ENCODE results near the gene LMO7. TPM values are rescaled to one million over a fixed set of nuclear protein-coding genes. Genes with fewer than 3 reads are reported as not detected.
A peak's percentile ranks its signal among the peaks of the same experiment; 100 is the strongest.

Gene LMO7
- total and polyA plus RNA-seq, 2 of the 4 experiments (the other 2 are of a cell fraction) = 266 to 367 TPM

- H4K20me1 ChIP-seq (ENCODE audit: insufficient read depth, low read length) = no peaks in the 10 kb centered on the region
- H2BK120ac ChIP-seq (ENCODE audit: low read depth, low read length) = peak overlapping the region; percentile 96
- no peaks in the 10 kb centered on the region for H3K36me3 ChIP-seq (ENCODE audit: control insufficient read depth, insufficient read depth, low read length)
- peaks cover 20% of the 10 kb centered on the region for H3K4me1 ChIP-seq (ENCODE audit: control insufficient read depth, insufficient read depth, low read length)
- H3K27me3 ChIP-seq (ENCODE audit: control insufficient read depth, insufficient read depth, low read length) = no peaks in the 10 kb centered on the region
- ATAC-seq (ENCODE audit: low read depth) (peak; percentile 62), DNase-seq (no peak)
- 0% methylated on average over 1 of the region's 1 CpG; no CpG with 5 or more reads in 1 of the 2 experiments for WGBS, 2 experiments (ENCODE audit: extremely low coverage in 2 of 2, insufficient read length in 1 of 2)
- TF ChIP-seq USF2 (IDR thresholded peaks at IDR 0.05; ENCODE audit: low read depth, low read length) = peak; percentile 22; the same call in 1 of the 2 replicates
- TF ChIP-seq RAD21 (IDR thresholded peaks at IDR 0.05; ENCODE audit: low read length) = no peak
- no peak for TF ChIP-seq FOS (IDR thresholded peaks at IDR 0.05; ENCODE audit: low read depth, low read length)
- no peak for TF ChIP-seq NFE2L2 (IDR thresholded peaks at IDR 0.05; ENCODE audit: low read depth, low read length)
- TF ChIP-seq CHD1 (IDR thresholded peaks at IDR 0.05; ENCODE audit: low read depth, low read length) = no peak
- TF ChIP-seq, protein P1, sequence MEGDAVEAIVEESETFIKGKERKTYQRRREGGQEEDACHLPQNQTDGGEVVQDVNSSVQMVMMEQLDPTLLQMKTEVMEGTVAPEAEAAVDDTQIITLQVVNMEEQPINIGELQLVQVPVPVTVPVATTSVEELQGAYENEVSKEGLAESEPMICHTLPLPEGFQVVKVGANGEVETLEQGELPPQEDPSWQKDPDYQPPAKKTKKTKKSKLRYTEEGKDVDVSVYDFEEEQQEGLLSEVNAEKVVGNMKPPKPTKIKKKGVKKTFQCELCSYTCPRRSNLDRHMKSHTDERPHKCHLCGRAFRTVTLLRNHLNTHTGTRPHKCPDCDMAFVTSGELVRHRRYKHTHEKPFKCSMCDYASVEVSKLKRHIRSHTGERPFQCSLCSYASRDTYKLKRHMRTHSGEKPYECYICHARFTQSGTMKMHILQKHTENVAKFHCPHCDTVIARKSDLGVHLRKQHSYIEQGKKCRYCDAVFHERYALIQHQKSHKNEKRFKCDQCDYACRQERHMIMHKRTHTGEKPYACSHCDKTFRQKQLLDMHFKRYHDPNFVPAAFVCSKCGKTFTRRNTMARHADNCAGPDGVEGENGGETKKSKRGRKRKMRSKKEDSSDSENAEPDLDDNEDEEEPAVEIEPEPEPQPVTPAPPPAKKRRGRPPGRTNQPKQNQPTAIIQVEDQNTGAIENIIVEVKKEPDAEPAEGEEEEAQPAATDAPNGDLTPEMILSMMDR (conservative IDR thresholded peaks at IDR 0.05; ENCODE audit: low read depth, low read length) = no peak
- peak overlapping the region; percentile 51 for H3K18ac ChIP-seq (ENCODE audit: low read depth, low read length)
- H3K56ac ChIP-seq (ENCODE audit: extremely low read depth, insufficient read depth, low read length) = no peak overlapping the region
- peak overlapping the region; percentile 96 for H2BK5ac ChIP-seq (ENCODE audit: low read depth, low read length, poor library complexity, severe bottlenecking)
- H3K9ac ChIP-seq (ENCODE audit: low read depth, low read length) = no peak overlapping the region
- in situ Hi-C loops (cut with MboI; ENCODE audit: low sequenced_read_pairs) (no loop called here), dilution Hi-C loops (cut with HindIII; ENCODE audit: low sequenced_read_pairs, unreplicated experiment) (no loop called here), intact Hi-C loops (cut with micrococcal nuclease) (no loop called here)
- H3K9me1 ChIP-seq (ENCODE audit: insufficient read depth, low read length) = peaks cover 10% of the 10 kb centered on the region
- peak overlapping the region; percentile 43 for H4K5ac ChIP-seq (ENCODE audit: low read depth, low read length)
- peak overlapping the region; percentile 1 for H2AFZ ChIP-seq (replicated peaks; ENCODE audit: low read length, poor library complexity)
- H3K4me2 ChIP-seq (ENCODE audit: low read depth, low read length) = no peak overlapping the region; the same call in 1 of the 2 replicates
- no peak overlapping the region for H3K4me3 ChIP-seq (ENCODE audit: insufficient read depth, low read depth, low read length)
- peak overlapping the region; percentile 1 for H3K23ac ChIP-seq (ENCODE audit: low read depth, low read length)
- peak overlapping the region; percentile 61 for H3K14ac ChIP-seq (replicated peaks; ENCODE audit: low read depth, low read length)
- ChIA-PET CTCF (interaction anchor here (0.7 kb wide), 1 partner anchor 11 kb away, joined by 3 read pairs; no protein-coding TSS in a partner anchor), POLR2A (ENCODE audit: unreplicated experiment) (interaction anchor here (0.6 kb wide), 1 partner anchor 169 kb away, joined by 4 read pairs; no protein-coding TSS in a partner anchor)
- peak overlapping the region; percentile 8 for H2AK9ac ChIP-seq (replicated peaks; ENCODE audit: low read depth, low read length, poor library complexity)
- no TSS peak for BruUV-seq (replicated peaks)
- peak overlapping the region; percentile 72 for H4K91ac ChIP-seq (ENCODE audit: insufficient read depth, low read depth, low read length)
- H2BK20ac ChIP-seq (ENCODE audit: low read depth, low read length) = peak overlapping the region; percentile 49
- H3K79me1 ChIP-seq (ENCODE audit: low read depth in 1 of 2, low read length in 2 of 2) = peaks cover 1 to 36% of the 10 kb centered on the region in 2 experiments; a peak in 3 of 4 replicates
- peak overlapping the region; percentile 7 to 35; a peak in 2 of 4 replicates for H4K8ac ChIP-seq (ENCODE audit: low read depth in 2 of 2, low read length in 2 of 2)
- peak overlapping the region; percentile 44; the same call in 1 of the 2 replicates for H3K27ac ChIP-seq (ENCODE audit: insufficient read depth, low read length)
- H2BK15ac ChIP-seq (ENCODE audit: low read depth, low read length) = peak overlapping the region; percentile 72; the same call in 2 of the 3 replicates
- peak overlapping the region; percentile 93; the same call in 1 of the 2 replicates for H2AK5ac ChIP-seq (ENCODE audit: low read depth, low read length)
- H3K9me3 ChIP-seq (ENCODE audit: control insufficient read depth, insufficient read depth, low read length) = no peaks in the 10 kb centered on the region
- peak overlapping the region; percentile 90 for H3K4ac ChIP-seq (ENCODE audit: low read depth, low read length)
These were observed 17.8 kb upstream of the LMO7 start for GRCh38 chr13:75618308-75618707.
